ENCODE results near the gene CA12.

The CA12 gene

GRCh38 chr15:63374686-63375520 lies 6.7 kb downstream of the CA12 start:
- DNase-seq (ENCODE audit: low read depth, low spot score): peak; percentile 59

- no peak for DNase-seq (ENCODE audit: low read depth, low spot score)
Observed at GRCh38 chr15:63373866-63374548, 7.6 kb downstream of the CA12 start.

GRCh38 chr15:63373330-63373729 lies 8.3 kb downstream of the CA12 start:
- no peak for DNase-seq (ENCODE audit: low read depth, low spot score)

DNA sequence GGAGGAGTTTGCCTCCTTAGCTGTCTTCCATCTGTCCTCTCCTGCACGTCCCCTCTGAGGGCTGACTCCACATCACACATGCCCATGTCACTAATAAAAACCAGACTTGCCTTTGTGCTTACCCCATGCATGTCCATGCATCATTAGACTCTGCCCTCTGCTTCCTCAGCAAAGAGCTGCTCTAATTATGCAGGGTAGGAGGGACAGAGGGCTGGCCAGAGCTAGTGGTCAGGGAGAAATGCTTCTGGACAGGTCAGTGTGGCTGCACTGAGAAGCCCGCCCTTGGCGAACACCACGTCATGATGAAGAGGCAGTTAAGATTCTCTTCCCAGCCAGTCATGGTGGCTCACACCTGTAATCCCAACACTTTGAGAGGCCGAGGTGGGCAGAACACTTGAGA lies 8.9 kb downstream of the CA12 start:
- no peak for DNase-seq (ENCODE audit: low read depth, low spot score)

DNA sequence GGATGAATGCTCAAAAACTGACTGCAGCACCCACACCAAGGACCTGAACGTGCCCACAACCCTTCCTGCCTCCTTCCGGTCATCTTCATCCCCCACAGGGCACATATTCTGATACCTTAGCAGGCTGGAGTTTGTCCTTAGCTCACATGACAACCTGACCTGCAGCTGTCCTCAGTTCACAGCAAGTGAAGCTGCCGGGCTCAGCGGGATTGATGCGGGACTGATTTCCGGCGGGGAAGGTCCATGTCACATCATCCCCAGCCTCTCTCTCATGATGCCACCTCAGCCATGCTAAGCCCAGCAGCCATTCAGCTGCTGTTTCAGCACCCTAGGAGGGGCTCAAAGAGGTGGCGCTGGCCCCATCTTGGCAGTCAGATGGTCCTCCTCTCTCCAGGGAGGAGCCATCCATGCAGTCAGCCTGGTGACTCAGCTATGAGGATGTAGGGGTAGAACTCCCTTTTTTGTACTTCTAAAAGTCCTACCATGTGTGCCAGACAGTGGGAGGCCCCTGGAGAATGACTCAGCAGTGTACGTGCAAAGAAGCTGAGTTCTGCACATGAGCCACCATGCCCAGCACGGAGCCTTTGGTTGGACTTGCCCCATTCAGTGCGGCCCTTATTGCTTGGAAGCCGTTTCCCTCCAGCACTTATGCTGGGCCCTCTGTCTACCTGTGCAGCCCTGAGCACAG lies 9.5 kb downstream of the CA12 start:
- DNase-seq (ENCODE audit: low read depth, low spot score): peak; percentile 74

GRCh38 chr15:63371297-63371918 lies 10.2 kb downstream of the CA12 start:
- DNase-seq (ENCODE audit: low read depth, low spot score): no peak

GRCh38 chr15:63370764-63371163 lies 10.9 kb downstream of the CA12 start:
- no peak for DNase-seq (ENCODE audit: low read depth, low spot score)

DNA sequence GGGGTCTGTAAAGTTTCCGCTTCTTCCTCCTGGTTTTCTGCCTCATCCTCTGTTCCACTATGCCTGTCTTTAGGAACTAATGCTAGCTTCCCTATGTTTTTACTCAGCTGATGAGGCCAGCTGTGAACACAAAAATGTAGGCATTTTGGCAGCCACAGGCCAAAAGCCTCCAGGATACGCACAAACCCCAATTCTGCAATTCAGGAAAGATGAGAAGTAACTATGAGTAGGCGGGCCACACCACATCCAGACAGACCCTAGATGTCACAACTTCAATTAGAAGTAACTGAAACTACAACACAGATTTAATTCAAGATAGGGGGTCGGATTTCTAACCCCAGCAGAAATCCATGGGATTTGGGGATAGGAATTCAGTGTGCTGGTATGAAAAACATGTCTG lies 11.9 kb downstream of the CA12 start:
- DNase-seq (ENCODE audit: low read depth, low spot score): no peak

DNA sequence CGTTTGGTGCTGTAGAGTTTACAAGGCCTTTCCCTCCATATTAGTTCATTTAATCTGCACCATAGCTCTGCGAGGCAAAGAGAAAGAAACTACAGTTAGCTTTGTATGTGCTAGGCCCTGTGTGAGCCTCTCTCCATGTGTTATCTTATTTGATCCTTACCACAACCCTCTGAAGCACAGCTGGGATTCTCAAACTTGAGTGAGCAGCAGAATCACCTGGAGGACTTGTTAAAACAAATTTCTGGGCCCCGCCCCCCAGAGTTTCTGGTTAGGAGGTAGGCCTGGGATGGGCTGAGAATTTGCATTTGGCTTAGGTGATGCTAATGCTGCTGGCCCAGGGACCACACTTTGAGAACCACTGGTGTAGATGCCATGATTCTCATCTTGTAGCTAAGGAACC lies 12.3 kb downstream of the CA12 start:
- DNase-seq (ENCODE audit: low read depth, low spot score): no peak

- DNase-seq (ENCODE audit: low read depth, low spot score): no peak
Observed at GRCh38 chr15:63368503-63368902, 13.1 kb downstream of the CA12 start.

GRCh38 chr15:63367900-63368299 lies 13.7 kb downstream of the CA12 start:
- no peak for DNase-seq (ENCODE audit: low read depth, low spot score)

GRCh38 chr15:63367390-63367789 lies 14.3 kb downstream of the CA12 start:
- no peak for DNase-seq (ENCODE audit: low read depth, low spot score)

DNA sequence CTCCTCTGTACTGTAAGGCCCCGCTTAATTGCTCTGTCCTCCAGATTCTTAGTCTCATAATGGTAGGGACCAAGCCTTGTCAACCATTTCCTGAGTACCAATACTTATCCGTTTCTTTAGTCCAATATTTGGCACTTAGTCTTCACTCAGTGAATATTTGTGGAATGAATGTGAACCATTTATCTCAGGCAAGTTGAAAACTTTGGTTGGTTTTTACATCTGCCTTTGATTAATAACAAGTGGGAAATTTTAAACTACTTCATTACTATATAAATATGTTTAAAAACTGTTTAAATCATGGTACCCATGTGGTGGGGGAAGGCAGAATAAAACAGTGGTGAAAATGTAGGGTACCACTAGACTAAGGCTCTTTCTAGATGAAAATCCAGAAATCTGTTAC lies 15.2 kb downstream of the CA12 start:
- DNase-seq (ENCODE audit: low read depth, low spot score): no peak

GRCh38 chr15:63365273-63365680 lies 16.4 kb downstream of the CA12 start:
- no peak for DNase-seq (ENCODE audit: low read depth, low spot score)

GRCh38 chr15:63364399-63365272 lies 17.0 kb downstream of the CA12 start:
- DNase-seq (ENCODE audit: low read depth, low spot score): no peak

GRCh38 chr15:63363292-63363691 lies 18.4 kb downstream of the CA12 start:
- DNase-seq (ENCODE audit: low read depth, low spot score): no peak

DNA sequence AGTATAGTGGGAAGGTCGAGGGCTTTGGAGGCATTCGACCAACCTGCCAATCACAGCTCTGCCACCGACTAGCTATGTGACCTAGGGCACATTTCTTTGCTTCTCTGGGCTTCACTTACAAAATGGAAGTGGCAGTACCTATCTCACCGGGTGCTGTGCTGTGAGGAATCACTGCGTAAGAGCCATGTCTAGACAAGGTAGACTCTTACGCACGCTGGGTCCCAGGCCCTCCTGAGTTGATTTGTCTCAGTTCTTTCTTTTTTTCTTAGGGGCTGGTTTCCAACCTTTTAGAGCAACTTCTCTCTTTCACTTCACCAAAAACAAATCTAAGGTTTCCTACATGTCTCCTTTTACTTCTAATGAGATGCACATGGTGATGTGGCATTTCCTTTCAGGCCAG lies 18.8 kb downstream of the CA12 start:
- DNase-seq (ENCODE audit: low read depth, low spot score): no peak

- DNase-seq (ENCODE audit: low read depth, low spot score): no peak
Observed at GRCh38 chr15:63362196-63362595, 19.4 kb downstream of the CA12 start.

DNA sequence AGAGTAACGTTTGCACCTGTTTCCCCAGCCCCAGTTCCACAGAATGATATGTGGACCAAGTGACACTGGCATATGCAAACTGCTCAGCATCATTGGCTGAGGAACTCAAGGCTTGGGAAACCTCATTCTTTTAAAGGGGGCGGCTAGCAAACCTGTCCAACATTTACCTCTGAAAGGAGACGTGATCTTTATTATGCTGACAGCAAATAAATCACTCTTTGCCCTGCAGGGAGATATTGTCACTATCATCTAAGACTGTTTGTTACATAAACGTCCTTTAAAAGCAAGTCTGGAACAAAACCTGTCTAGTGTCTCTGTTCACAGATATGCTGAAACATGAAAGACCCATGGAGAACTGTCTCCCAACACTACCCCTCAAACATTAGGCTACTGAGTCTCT lies 21.5 kb downstream of the CA12 start:
- no peak for DNase-seq (ENCODE audit: low read depth, low spot score)

DNA sequence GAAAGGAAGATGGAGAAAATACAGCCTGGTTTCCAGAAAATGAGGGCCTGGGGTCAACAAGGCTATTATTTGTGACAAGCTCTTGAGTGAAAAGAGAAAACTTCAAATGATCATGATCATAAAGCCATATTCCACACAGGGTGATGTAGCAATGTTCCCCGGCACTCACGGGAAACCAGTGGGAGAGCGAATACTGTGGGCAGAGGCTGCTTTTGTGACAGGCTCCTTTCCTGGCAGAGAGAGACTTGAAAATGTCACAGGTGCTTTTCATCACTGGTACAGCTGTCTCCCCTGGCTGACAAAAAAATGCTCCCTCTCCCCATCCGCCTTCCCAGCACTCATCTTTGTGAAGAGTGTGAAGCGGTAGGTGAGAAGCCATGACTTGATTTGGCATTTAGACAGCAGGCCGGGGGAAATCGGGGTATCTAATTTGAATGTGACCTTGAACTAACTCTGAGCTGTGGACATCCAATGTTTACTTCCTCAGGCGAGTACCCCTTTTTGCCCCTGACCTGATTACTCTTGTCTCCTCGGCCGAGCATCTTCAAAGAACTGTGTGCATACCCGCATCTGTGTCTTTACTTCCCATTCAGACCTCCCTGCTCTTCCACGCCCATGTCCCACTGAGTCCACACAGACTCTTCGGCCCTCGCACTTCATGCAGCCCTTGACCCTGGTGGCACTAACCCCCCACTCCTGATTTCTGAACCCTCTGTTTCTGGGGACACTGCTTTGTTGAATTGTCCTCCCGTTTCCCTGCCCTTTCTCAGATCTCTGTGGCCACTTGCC lies 23.2 kb downstream of the CA12 start:
- DNase-seq (ENCODE audit: low read depth, low spot score): no peak

Measured in smooth muscle cell of the brain vasculature (primary cell).